T47D (cell line): ENCODE data around the gene OR5B3.
"Not testable (repeated sequence)": the region's sequence is repeated elsewhere in the genome, so short reads cannot be mapped to it uniquely, and the experiment has no call there.

ENCODE experiments used
- DNase-seq, 2 experiments: peaks; one replicate each; pipeline versions ENCODE4 v3.0.0 to v3.0.0-alpha.2; 2011 to 2012; ENCODE audit warnings: low read depth in 1 of 2, low spot score in 1 of 2
- JUND ChIP-seq: IDR thresholded peaks from 2 replicates; pipeline ENCODE4 v1.6.1; 2012; ENCODE audit warnings: low read depth
- in situ Hi-C: cut with HindIII; loops from 2 replicates; pipeline ENCODE4 v1.10.0; 2016; ENCODE audit warnings: low sequenced_read_pairs, low pct_unique_long_range_greater_than_20kb

The OR5B3 gene

GRCh38 chr11:58406774-58407173 is at the start of gene OR5B3:
TSS of gene OR5B3 (minus strand) at chr11:58406874. CDS start at chr11:58403409, 3,465 bp downstream.
- no peak for DNase-seq
- TF ChIP-seq JUND: no peak
- in situ Hi-C loops: no loop called here

GRCh38 chr11:58451585-58451984 is 44.9 kb upstream of the OR5B3 start:
- no peak for TF ChIP-seq JUND
- no peak for DNase-seq
- in situ Hi-C loops: no loop called here

- in situ Hi-C loops: no loop called here
- TF ChIP-seq JUND: no peak
- no peak for DNase-seq
These were observed 39.6 kb upstream of the OR5B3 start for GRCh38 chr11:58446294-58446693.

DNA sequence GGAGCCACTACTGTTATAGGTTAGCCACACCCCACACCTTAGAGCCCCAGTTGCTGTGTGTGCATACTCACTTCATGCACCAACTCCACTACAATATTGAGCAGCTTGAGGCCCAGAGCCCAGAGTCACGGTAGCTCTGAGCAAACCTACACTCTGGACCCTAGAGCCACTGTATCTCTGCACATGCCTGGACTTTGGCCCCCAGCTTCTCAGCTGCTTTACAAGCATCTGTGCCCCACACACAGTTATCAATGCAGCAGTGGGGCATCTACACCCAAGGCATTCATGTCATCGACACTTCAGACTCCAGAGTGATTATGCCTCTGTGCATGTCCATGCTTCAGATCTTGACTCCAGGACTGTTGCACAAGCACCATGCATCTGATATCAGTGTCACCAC is 37.6 kb upstream of the OR5B3 start:
- in situ Hi-C loops: no loop called here
- DNase-seq: no peak
- TF ChIP-seq JUND: no peak

GRCh38 chr11:58442136-58442535 is 35.5 kb upstream of the OR5B3 start, which contains the start of gene OR5B12:
TSS of gene OR5B12 (minus strand) at chr11:58442236. CDS start at chr11:58440151, 2,085 bp downstream.
- no peak for DNase-seq
- no peak for TF ChIP-seq JUND
- in situ Hi-C loops: no loop called here

DNA sequence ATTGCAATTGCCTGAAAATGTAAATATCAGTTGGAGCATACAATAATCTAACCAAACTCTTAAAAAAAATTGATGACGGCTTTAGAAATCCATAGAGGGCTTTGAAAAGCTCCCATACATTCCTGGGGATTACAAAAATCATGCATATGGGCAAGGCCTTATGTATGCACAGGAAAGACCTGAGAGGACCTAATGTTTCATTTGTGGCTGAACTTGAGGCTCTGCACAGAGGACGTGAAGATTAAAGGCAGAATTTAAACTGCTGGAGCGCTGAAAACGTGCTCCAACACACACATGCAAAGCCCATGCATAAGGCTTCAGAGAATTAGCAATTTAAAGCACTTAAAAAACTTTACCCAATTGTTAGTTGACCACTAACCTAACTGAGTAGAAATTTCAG is 31.8 kb upstream of the OR5B3 start:
- TF ChIP-seq JUND: no peak
- in situ Hi-C loops: no loop called here
- DNase-seq: no peak

GRCh38 chr11:58434217-58434616 is 27.5 kb upstream of the OR5B3 start:
- DNase-seq: no peak
- no peak for TF ChIP-seq JUND
- in situ Hi-C loops: no loop called here

GRCh38 chr11:58433638-58434203 is 27.0 kb upstream of the OR5B3 start:
- DNase-seq: no peak
- in situ Hi-C loops: no loop called here
- TF ChIP-seq JUND: no peak

- in situ Hi-C loops: no loop called here
- no peak for TF ChIP-seq JUND
- no peak for DNase-seq
These were observed 22.6 kb upstream of the OR5B3 start for GRCh38 chr11:58429273-58429672.

- in situ Hi-C loops: no loop called here
- no peak for DNase-seq
- no peak for TF ChIP-seq JUND
These were observed 21.3 kb upstream of the OR5B3 start, which contains the start of gene OR5B2 for GRCh38 chr11:58428021-58428420. TSS of gene OR5B2 (minus strand) at chr11:58428121. CDS start at chr11:58423261, 4,860 bp downstream.

DNA sequence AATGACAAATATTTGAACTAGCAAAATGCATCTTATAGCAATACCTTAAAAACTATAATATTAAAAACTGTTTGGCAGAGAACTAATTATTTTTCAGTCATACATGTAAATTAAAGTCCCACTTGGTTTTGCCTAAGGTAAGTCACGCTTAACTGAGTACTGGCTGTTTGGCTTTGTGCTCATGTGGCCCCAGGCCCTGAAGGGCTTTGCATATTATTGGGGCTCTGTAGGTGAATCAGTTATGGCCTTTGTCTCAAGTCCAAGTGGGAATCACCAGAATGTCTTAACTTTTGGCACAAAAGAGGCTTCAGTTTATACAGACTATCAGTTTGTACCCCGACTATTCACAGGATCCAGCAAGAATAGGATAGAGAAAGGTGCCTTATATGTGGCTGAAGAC is 7.1 kb downstream of the OR5B3 start:
- in situ Hi-C loops, DNase-seq: not testable (repeated sequence)

DNA sequence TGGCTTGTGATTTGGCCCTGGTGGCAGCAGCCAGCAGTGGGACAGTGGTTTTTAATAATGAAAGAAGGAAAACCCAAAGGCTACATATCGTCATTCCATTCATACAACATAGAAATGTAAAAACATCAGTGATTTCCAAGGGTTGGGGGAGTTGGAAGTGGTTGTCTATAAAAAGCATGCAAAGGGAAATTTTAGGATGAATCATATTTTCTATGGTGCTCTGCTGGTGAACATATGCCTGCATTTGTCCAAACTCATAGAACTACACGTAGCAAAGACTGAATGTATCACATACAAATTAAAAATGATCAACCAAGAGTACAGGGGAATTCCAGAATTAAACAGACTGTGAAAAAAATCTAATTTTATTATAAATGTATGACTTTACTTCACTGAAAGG is 11.1 kb downstream of the OR5B3 start:
- in situ Hi-C loops: no loop called here
- no peak for TF ChIP-seq JUND
- no peak for DNase-seq

DNA sequence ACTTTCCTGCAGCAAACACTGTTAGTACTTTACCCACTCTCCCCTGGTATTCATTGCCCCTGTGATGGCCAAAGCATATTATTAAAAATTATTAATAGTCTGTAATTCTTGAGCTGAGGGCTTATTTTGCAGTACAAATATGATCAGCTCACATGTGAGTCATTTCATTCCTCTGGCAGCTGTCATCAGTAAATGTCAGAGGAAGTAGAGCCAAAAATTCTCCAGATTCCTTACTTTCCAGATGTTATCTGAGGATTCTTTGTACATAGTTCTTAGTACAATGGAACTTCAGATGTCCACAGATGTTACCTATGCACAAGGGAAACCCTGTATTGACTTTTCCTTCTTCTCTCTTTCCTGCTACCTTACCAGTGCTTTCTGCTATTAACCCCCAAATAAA is 12.5 kb downstream of the OR5B3 start:
- peak in 1 of 2 experiments; percentile 79 for DNase-seq
- in situ Hi-C loops: no loop called here
- peak; percentile 49 for TF ChIP-seq JUND

GRCh38 chr11:58392746-58393145 is 13.9 kb downstream of the OR5B3 start:
- no peak for TF ChIP-seq JUND
- in situ Hi-C loops: no loop called here
- no peak for DNase-seq
